Measurements from ENCODE around the gene PLEKHM3.

DNA sequence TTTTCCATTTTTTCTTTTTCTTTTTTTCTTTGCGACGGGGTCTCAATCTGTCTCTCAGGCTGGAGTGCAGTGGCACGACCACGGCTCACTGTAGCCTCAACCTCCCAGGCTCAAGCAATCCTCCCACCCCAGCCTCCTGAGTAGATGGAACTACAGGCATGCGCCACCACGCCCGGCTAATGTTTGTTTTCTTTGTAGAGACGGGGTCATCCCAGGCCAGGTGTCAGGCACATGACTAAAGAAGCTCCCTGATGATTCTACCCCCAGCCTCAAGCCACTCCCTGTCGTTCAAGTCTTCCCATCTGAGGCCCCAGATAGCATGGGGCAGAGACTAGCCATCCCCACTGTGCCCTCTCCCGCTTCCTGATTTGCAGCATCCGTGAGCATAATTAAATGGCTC is 245.8 kb downstream of the PLEKHM3 start:
- TF ChIP-seq GATA3 (IDR thresholded peaks at IDR 0.05; ENCODE audit: low read depth, low read length) (no peak), GATA2 (IDR thresholded peaks at IDR 0.05; ENCODE audit: low read depth, low read length) (no peak)
